ENCODE measurements around the gene MYL4.

DNA sequence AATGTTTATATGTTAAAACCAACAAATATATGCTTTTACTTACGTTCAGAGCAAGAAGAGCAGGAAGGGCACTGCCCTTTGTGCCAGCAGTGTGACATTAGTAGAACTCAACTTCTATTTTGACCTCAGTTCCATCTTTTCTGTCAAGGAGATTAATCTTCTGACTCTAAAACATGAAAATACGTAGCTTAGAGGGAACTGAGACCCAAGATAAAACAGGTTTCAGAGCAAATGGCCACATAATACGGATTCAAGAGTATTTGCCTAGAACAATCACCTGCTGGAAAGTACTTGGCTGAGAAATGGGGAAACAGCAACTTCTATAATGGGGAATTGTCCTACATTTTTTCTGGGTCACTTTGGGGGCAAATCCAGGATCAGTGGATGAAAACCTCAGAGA, 22.2 kb downstream of the MYL4 start:
- TF ChIP-seq POLR2A (IDR thresholded peaks at IDR 0.05; ENCODE audit: control extremely low read depth in 1 of 2, low read depth in 2 of 2, low read length in 2 of 2) (no peak), TAF7 (optimal IDR thresholded peaks at IDR 0.05; ENCODE audit: borderline replicate concordance, low read depth, low read length) (no peak), SP1 (IDR thresholded peaks at IDR 0.05; ENCODE audit: low read depth, low read length) (no peak), EP300 (IDR thresholded peaks at IDR 0.05; ENCODE audit: borderline replicate concordance in 1 of 2, low read depth in 2 of 2, low read length in 2 of 2) (no peak), JUN (IDR thresholded peaks at IDR 0.05; ENCODE audit: low read depth, low read length) (no peak), TAF1 (IDR thresholded peaks at IDR 0.05; ENCODE audit: low read depth, low read length) (no peak), NRF1 (IDR thresholded peaks at IDR 0.05; ENCODE audit: low read depth, low read length) (no peak)
- TF ChIP-seq, protein P1, sequence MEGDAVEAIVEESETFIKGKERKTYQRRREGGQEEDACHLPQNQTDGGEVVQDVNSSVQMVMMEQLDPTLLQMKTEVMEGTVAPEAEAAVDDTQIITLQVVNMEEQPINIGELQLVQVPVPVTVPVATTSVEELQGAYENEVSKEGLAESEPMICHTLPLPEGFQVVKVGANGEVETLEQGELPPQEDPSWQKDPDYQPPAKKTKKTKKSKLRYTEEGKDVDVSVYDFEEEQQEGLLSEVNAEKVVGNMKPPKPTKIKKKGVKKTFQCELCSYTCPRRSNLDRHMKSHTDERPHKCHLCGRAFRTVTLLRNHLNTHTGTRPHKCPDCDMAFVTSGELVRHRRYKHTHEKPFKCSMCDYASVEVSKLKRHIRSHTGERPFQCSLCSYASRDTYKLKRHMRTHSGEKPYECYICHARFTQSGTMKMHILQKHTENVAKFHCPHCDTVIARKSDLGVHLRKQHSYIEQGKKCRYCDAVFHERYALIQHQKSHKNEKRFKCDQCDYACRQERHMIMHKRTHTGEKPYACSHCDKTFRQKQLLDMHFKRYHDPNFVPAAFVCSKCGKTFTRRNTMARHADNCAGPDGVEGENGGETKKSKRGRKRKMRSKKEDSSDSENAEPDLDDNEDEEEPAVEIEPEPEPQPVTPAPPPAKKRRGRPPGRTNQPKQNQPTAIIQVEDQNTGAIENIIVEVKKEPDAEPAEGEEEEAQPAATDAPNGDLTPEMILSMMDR (IDR thresholded peaks at IDR 0.05; ENCODE audit: control extremely low read depth in 1 of 3, insufficient read depth in 1 of 3, low read depth in 1 of 3, low read length in 3 of 3), result no peak
- TF ChIP-seq, protein P2, sequence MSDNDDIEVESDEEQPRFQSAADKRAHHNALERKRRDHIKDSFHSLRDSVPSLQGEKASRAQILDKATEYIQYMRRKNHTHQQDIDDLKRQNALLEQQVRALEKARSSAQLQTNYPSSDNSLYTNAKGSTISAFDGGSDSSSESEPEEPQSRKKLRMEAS (IDR thresholded peaks at IDR 0.05), result no peak
